GM18505 (cell line): Measurements from ENCODE around the gene VKORC1.

Experiments
- ATAC-seq: cut with Tn5 transposase; IDR thresholded peaks from one replicate; pipeline ENCODE4 v1.9.1; 2021; ENCODE audit not compliant: unreplicated experiment
- POLR2A ChIP-seq: IDR thresholded peaks from 4 replicates; pipeline ENCODE4 v1.6.1; 2011; ENCODE audit warnings: borderline replicate concordance; ENCODE audit not compliant: insufficient read depth, insufficient read length; ENCODE audit errors: extremely low read depth

VKORC1 gene

DNA sequence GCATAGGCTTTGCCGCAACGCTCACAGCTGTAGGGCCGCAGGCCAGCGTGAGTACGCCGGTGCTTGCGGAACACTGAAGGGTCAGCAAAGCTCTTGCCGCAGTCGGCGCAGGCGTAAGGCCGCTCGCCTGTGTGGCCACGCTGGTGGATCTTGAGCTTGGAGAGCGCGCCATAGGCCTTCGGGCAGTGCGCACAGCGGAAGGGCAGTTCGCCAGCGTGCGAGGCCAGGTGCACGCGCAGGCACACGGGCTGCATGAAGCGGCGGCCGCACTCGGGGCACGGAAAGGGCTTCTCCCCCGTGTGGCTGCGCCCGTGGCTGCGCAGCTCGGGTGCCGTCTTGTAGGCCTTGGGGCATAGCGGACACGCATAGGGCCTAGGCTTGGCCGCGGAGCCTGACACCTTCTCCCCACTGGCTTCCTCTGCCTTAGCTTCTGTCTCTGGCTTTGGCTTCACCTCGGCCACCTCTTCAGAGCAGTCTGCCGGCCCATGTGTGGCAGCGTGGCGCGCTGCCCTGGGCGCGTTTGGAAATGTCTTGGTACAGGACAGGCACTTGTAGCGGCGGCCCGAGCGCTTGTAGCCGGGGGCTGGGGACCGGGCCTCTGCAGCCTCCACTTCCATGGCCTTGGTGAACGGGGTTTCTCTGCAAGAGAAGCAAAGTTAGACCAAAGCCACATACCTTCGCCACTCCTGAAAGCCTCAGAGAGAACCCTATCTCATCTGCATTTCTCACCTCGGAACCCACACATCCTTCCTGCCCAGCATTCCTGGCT, 30.6 kb downstream of the VKORC1 start:
- no peak for ATAC-seq
- TF ChIP-seq POLR2A = no peak

DNA sequence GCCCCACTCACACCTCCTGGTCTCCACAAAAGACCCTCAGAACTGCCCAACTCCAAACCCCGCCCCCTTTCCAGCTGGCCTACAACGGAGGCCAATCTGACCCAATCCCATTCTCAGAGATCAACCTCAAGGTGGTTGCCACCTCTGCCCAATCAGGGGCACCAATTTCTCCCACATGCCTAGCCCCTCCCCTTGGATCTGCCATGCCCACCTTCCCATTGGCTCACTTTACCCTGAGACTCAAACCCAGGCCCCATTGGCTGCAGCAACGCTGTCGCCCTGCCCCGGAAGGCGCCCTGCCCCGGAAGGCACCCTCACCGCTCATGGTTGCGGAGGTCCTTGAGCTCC, 31.1 kb downstream of the VKORC1 start:
- no peak for ATAC-seq

DNA sequence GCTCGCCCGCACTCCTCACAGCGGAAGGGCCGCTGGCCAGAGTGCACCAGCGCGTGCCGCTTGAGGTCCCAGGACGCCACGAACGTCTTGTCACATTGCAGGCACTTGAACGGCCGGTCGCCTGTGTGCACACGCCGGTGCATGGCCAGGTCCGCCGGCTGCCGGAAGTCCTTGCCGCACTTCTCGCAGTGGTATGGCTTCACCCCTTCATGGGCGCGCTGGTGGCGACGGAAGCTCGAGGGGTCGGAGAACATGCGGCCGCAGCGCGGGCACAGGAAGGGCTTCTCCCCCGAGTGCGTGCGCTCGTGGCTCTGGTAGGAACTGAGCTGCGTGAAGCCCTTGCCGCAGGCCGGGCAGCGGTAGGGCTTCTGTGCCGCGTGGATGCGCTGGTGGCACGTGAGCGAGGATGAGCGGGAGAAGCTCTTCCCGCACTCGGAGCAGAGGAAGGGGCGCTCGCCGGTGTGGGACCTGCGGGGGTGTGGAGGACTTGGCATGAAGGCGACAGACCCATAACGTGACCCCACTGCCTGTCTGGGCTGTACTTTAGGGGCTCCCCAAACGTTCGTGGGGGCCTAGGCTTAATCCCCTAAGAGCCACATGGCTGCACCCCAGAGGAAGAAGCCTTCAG, 32.7 kb downstream of the VKORC1 start:
- no peak for TF ChIP-seq POLR2A
- no peak for ATAC-seq

More for the DNA sequence above, 31.1 kb downstream of the VKORC1 start:
- TF ChIP-seq POLR2A = no peak

DNA sequence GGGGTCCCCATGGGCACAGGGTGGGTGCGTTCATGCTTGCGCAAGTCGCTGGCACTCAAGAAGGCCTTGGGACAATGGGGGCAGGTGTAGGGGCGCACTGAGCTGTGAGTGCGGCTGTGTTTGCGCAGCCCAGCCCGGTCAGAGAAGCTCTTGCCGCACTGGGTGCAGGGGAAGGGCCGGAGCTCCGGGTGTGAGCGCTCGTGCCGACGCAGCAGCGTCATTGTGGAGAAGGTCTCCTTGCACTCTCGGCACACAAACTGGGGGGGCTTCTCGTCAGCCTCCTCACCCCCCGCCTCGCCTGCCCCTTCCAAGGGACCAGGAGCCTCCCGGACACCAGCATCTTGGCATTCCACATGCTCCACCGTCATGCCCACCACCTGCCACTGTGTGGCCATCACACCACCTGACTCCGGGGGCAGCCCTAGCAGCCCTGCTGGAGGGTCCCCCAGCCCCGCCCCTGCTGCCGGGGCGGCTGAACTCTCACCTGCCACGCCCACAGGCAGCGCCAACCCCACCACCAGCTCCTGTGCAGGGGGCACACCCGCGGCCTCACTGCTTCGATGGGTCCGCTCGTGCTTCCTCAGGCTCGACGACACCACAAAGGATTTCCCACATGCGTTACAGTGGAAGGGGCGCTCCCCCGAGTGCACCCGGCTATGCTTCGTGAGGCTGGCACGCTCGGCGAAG, 33.3 kb downstream of the VKORC1 start:
- no peak for TF ChIP-seq POLR2A
- ATAC-seq = no peak

DNA sequence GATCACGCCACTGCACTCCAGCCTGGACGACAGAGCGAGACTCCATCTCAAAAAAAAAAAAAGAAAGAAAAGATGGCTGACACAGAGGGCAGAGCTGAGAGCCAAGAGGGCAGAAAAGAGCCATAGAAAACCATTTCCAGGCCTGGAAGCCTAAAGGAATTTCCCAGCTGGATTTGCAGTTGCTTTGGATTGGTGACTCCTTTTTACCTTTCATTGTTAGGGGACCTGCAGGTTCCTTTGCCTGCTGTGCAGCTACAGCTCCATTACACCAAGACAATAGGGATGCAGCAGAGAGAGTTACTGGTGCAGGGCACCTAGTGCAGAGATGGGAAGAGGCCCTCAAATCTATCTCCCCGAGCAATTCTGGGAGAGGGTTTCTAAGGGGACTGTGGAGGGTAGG, 39.0 kb downstream of the VKORC1 start:
- TF ChIP-seq POLR2A = no peak
- ATAC-seq = no peak

DNA sequence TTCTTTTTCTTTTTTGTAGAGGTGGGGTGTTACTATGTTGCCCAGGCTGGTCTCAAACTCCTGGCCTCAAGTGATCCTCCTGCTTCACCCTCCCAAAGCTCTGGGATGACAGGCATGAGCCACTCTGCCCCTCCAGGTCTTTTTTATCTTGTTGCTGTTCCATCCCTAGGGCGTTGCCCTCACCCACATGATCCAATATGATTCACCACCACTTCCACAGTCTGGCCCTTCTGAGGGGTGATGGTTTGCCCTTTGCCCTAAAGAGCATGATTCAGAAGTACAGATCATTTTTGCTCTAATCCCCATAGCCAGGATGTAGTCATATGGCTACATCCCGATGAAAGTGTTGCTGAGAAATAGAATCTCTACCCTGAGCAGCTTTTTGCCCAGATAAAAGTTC, 42.5 kb downstream of the VKORC1 start:
- no peak for ATAC-seq
- no peak for TF ChIP-seq POLR2A

DNA sequence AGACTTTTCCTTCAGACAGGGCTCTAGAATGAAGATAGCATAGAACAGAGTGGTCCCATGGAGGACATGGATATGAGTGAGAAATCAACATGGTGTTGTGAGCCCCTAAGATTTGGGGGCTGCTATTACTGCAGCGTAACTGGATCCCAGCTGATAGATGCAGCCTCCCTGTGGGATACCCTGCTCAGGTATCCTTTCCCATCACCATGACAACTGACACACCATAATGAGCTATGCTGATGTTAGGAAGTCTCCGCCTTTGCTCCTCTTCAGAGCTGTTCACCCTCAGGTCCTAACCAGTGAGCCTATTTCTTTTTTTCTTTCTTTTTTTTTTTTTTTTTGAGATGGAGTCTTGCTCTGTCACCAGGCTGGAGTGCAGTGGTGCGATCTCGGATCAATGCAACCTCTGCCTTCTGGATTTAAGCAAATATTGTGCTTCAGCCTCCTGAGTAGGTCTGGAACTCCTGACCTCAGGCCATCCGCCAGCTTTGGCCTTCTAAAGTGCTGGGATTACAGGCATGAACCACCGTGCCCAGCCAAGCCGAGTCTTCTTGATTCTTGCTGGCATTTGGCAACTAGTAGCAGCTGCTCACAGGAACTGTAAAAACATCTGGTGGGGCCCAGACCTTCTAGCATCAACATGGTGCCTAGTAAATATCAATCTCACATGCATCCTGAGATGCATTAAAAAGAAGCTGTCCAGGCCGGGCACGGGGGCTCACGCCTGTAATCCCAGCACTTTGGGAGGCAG, 44.1 kb downstream of the VKORC1 start:
- ATAC-seq = no peak
- no peak for TF ChIP-seq POLR2A

DNA sequence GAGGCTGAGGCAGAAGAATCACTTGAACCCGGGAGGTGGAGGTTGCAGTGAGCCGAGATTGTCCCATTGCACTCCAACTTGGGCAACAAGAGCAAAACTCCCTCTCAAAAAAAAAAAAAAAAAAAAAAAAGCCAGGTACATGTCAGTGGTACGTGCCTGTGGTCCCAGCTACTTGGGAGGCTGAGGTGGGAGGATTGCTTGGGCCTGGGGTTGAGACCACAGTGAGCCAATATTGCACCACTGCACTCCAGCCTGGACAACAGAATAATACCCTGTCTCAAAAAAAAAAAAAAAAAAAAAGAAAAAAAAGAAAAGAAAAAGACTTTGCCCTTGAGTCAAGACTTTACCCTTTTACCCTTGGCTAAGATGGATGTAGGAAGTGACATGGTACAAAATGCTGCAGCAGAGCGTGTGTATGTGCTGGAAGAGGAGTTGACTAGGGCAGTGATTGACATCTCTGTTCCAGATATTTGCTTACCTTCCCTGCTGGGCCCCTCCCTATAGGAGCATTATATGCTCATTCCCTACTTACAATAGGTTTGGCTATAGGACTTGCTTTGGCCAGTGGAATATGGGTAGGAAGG, 50.6 kb downstream of the VKORC1 start:
- TF ChIP-seq POLR2A = no peak
- ATAC-seq = no peak

DNA sequence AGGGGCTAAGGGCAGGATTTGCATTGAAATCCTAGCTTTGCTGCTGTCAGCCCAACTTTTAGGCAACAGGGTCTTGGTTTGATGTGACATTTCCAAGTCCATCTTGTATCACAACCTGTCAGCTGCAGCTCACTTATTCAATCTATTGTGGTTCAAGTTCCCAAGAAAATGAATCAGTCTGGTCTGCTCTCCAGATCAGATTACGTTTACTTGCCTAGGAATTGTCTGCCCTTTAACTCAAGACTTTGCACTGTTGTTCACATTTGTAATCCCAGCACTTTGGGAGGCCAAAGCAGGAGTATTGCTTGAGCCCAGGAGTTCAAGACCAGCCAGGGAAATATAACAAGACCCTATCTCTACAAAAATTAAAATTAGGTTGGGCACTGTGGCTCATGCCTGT, 51.2 kb downstream of the VKORC1 start:
- no peak for ATAC-seq
- no peak for TF ChIP-seq POLR2A

DNA sequence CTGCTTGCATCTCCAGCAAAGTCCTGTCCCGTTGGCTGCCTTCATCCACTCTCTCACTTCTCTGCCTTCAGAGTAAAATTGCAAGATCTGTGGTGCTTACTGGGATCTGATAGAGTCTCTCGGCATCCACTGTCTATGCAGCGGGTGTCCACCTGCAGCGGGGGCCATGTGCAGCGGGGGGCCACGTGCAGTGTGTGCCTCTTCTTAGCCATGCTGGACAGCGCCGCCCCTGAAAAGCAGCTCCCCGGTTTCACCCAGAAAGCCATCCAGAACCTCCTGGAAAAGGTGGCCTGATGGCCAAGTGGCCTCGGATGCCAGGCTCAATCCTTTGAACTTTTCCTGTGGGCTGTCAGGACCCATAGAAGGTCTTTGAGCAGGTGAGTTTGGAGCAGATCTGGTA, 51.7 kb downstream of the VKORC1 start:
- no peak for ATAC-seq
- no peak for TF ChIP-seq POLR2A
